NOMO-1 treated with DMSO at 0.1 percent for 48 hours (cell line): ENCODE results near the gene OGFOD1.

Experiments
- DNase-seq: peaks from one replicate; lab custom pipeline; 2025; ENCODE audit not compliant: unreplicated experiment; lab: John Stamatoyannopoulos, UW

OGFOD1 gene

DNA sequence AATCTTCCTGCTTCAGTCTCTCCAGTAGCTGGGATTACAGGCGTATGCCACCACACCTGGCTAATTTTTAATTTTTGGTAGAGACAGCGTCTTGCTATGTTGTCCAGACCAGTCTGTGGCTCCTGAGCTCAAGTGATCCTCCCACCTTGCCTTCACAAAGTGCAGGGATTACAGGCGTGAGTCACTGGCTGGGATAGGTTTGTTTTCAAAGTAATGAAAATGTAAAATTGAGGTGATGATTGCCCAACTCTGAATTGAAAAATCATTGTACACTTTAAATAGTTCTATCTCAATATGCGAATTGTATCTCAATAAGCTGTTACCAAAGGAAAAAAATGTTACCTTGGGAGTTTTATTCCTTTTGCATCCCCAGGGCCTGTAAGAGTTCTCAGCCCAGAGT lies 24.8 kb upstream of the OGFOD1 start:
- no peak for DNase-seq

DNA sequence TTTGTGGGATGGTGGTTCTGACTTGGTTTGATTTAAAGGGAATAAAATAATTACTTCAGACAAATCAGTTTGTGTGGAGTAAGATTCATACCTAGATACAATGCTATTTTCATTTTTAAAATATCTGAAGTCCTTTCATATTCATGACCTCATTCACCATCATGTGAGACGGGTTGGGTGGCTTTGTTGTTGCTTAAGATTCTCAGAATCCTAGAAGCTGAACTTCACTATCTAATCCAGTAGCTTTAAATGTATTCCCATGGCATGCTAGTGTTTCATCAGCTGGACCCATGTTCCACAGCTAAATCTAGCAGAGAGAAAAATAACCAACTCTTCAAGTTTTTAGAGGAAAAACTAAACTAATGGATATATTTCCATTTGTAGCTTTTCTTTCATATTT lies 23.3 kb upstream of the OGFOD1 start:
- DNase-seq, result no peak

DNA sequence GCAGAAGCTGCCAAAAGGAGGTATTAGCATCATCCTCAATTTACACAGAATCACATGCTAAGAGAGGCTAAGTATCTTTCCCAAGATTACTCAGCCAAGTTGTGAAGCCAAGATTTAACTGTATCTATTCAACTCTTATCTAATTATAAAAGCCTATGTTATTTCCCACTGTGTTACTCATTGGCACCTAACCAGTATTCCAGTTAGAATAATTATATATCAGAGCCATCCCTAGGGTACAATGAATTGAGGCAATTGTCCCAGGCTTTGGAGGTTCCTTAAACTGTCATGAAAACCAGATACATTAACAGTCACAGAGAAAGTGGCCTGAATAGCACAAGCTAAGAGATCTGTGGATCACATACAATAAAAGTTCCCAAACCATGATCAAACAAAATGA lies 15.1 kb upstream of the OGFOD1 start:
- DNase-seq, result no peak

DNA sequence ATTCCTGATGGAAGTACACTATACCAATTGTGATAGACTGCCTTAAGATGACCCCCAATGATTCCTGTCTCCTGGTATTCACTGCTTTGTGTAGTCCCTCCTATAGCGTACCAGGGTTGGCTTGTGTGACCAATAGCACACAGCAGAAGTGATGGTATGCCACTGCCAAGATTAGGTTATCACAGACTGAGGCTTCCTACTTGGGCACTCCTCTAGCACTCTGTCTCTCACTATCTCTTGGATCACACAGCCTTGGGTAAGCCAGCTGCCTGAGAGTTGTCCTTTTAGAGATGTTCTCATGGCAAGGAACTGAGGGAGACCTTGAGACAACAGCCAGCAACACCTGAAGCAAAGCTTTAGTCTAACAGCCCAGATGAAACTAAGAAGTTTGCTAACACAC lies 13.3 kb upstream of the OGFOD1 start:
- no peak for DNase-seq

DNA sequence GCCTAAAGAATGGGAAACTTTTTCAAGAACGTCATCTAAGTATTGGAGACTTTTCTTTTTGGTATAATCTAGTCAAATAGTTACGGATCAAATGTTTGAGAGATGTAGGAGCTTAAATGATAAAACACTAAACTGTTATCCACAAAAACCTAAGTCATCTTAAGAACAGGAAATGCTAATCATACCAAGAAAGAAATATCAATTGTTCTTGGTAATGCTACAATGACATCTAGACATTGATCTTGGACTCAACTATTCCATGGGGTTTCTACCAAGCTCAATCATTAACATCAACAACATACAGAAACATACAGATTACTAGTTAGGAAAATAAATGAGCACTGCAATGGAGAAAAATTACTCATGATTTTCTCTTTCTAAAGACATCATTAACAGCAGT lies 4.1 kb upstream of the OGFOD1 start:
- no peak for DNase-seq

DNA sequence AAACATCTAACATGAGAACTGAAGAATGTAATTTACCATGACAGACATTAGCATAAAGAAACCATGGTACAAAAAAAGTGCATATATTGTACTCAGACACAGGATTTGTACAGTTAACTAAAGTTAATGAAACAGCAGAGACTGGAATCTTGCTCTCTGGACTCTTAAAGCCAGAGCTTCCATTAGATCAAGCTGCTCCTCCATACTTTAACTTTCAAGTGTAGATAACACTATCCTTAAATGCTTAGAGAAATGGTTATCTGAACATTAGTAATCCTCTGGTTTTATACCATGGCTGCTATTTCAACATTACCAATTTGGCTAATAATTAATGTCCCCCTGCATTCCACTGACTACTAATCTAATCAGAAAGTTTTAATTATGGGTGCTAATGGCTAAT lies 3.3 kb upstream of the OGFOD1 start:
- no peak for DNase-seq

DNA sequence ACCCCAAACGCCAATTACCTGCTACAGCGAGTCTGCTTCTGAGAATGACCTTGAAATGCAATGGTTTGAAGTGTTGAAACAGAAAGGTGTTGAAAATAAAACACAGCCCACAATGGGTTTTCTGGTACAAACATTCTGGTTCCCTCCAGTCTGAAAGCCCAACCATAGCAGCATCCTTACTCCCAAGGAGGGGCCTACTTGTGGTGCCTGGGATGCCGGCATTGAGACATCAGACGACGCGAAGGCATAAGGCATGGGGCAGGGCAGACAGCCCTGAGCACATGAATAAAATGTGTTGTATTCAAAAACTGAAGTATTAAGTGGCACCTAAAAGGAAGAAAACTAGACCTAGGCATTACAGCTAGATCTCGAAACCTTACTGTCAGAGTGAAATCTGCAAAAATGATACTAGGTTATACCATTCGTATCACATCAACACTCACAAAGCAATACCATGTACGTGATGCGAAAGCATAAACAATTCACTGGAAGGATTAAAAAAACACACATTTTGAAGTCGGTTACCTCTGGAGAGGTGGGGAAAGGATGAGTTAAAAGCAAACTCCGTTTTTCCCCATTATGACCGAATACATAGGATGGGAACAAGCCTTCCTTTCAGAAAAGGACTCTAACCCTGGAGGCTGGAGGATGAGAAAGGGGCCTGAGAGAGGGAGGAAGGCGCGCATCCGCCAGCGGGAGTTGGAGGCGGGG lies 924 bp upstream of the OGFOD1 start:
- no peak for DNase-seq

DNA sequence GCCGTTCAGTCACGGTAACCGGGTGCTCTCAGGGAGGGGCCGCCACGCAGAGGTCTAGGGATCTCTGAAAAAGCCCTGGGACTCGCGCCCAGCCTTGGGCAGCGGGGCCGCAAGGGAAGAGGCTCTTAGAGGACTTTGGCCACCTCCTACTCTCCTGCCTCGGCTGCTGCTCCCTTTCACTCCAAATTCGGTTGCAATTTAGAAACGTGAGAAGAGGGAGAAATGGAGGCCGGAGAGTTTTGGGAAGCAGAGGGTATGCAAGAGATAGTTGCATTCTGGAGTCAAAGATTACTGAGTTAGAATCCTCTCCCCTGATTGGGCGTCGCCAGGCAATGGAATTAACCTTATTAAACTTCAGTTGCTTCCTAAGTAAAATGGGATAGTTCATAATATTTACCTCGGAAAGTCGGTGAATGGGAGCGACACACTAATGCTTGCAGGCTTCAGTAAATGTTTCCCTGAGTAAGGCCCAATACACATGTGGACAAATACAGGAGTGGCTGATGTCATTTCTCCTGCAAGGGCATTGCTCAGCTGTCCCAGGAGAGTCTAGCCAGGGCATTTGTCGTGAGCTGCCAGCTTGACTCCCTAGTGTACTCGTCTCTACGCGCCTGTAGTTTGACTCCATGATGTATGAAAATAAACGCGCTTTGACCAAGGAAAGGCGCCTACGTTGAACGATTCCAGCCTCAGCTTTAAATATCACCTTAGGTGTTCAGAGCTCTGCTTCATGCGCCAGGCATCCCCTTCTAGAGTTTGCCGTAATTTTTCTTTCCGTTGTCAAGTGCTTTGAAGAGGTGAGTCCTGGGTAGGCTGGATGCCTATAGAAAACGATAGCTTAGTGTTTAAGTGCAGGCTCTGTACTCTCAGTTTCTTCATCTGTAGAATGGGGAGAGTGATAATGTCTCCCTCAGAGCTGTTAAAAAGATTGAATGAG lies 667 bp downstream of the OGFOD1 start:
- peak; percentile 67 for DNase-seq

DNA sequence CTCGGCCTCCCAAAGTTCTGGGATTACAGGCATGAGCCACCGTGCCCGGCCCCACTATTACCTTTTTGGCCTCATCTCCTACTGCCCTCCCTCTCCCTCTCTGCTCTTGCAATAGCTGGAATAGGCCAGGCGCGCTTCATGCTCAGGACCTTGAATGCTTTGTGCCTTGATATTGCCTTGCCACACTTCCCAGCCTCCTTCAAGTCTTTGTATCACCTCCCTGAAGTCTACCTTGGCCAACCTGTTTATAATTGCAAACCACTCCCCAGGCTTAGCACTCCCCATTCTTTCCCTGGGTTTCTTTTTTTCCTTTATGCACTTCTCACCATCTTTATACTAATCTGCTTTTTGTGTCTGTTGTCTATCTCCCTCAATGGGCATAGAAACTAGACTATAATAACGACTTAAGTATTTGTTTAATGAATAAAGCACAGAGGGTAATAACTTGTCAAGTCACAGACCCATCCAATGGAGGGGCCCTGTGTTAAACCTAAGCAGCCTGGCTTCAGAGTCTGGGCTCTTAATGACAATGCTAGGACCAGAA lies 6.6 kb downstream of the OGFOD1 start:
- DNase-seq, result no peak

DNA sequence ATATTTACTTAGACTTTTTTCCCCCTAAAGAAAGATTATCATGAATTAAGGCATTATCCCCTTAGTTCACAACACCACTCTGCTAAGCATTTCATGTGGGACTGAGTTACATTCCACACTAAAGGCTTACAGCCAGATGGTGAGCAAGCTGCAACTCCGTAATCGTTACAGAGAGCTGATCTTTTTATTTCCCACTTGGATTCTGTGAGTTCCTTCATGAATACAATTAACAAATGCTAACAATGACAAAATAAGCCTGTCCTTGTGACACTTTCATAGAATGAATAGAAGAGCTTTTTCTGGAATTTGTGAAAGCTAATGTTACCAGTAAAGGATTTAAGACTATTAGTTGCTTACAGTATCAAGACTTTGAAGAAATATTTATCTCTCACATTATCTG lies 8.7 kb downstream of the OGFOD1 start:
- no peak for DNase-seq

DNA sequence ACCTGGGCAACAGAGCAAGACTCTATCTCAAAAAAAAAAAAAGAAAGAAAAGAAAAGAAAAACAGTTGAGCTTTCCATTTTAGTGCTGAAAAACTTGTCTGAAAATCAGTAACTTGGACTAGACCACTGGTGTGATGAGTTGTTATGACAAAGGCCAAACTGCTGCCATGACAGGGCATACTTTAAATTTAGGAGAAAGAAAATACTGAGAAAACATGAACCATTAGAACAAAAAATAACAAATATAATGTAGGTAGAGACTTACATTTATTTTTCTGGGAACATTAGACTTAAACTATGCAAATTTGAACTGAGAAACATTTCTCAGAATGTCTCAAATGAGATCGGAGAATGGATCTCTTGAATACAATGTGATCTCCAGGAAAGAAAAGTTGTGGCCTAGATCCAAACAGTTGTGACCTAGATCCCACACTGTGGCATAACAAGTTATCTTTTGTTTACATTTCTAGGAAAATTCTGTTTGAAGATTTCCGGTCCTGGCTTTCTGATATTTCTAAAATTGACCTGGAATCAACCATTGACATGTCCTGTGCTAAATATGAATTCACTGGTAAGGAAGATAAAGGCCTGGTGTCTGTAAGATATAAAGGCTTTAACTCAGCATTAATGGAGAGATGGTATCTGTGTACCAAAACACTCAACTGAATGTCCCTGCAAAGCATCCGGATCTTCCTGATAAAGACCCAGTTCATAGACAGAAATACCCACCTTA lies 10.9 kb downstream of the OGFOD1 start:
- DNase-seq, result no peak

DNA sequence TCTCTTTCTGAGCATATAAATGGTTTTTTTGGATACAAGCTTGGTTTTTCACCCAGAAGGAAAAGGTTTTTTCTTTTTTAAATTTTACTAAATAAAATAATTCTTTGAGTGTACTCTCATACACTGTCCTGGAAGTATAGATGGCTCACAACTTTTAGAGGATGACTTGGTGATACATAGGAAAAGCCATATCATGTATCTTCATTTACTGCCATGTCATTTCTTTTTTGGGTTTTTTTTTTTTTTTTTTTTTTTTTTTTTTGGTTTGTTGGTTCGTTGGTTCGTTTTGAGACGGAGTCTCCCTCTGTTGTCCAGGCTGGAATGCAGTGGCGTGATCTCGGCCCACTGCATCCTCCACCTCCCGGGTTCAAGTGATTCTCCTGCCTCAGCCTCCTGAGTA lies 11.8 kb downstream of the OGFOD1 start:
- no peak for DNase-seq

DNA sequence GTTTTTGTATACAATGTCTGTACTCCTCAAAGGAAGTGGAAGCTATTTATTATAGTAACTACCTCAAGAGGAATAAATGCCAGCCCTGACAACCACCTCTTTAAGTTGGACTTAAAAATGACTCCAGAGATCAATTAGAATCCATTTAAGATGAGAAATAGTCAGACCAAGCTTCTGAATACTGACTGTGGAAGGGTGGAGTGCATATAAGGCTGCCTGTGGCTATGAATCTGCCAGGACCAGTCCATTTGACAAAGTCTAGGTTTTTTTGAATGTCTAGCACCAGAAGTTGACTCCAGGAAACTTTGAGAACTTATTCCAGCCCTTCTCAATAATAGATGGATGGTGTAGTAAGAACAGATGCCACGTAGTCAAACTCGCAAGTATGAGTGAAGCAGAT lies 15.0 kb downstream of the OGFOD1 start:
- DNase-seq, result no peak

DNA sequence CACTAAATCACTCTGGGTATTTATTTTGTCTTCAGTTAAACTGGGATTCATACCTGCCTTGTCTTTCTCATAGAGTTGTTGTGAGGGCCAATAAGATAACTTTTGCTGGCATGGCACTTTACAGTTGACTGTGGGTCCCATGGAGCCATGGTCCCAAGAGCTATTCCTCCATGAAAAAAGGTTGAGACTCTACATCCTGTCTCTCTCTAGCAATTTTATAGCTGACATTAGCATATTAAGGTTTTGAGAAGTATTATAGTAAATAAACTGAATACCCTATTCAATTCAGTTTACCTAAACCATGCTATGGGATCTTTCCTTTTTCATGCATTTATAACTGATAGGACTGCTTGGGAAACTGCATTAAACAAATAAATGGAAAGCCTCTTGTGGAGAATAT lies 17.4 kb downstream of the OGFOD1 start:
- no peak for DNase-seq

DNA sequence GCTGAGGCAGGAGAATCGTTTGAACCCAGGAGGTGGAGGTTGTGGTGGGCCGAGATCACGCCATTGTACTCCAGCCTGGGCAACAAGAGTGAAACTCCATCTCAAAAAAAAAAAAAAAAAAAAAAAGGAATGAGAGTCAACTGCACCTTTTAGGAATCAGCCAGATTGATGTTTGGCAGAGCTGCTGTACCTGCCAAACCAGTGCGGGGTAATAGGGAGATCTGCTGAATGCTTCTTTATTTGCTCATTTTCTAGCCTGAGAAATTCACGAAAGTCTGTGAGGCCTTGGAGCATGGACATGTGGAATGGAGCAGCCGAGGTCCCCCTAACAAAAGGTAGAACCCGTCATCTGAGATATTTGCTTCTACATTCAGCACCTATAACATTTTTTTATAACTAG lies 18.4 kb downstream of the OGFOD1 start:
- DNase-seq, result no peak

DNA sequence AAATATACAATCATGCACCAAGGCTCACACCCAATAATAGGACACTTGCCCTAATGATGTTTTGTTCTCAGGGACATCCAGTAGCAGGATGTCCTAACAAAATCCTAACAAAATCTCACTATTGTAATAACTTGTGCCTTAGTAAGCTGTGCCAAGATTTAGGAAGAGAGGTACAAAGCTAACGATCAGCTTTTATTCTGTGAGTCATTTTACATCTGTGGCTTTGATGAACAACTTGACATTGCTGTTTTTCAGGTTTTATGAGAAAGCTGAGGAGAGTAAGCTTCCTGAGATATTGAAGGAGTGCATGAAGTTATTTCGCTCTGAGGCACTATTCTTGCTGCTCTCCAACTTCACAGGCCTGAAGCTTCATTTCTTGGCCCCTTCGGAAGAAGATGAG lies 18.9 kb downstream of the OGFOD1 start:
- no peak for DNase-seq

DNA sequence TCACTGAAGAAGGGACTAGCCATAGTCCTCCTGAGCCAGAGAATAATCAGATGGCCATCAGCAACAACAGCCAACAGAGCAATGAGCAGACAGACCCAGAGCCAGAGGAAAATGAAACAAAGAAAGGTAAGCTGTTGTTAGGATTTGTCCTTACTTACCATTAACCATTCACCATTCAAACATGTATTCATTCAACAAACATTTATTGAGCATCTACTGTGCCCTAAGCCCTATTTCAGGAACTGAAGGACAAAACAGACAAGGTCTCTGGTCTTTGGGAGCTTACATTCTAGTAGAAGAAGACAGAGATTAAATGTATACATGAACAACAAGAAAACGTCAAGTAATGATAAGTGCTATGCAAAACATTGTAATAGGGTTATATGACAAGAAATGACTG lies 19.3 kb downstream of the OGFOD1 start:
- no peak for DNase-seq

DNA sequence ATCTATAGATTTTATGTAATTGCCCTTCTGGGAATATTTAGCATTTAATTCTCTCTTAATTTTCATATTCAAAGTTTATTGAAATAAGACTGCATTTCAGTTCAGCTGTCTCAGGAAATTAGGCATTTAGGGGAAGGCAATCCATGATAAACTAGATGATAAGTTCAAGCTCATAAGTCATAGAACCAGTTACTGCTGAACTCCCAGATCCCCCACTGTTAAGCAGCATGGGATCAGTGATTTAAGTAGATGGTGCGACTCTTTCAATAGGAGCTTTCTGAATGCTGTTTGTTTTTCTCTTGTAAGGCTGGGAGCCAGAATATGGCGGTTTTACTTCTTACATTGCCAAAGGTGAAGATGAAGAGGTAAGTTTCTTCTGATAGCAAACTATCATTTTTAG lies 23.8 kb downstream of the OGFOD1 start:
- DNase-seq, result no peak

DNA sequence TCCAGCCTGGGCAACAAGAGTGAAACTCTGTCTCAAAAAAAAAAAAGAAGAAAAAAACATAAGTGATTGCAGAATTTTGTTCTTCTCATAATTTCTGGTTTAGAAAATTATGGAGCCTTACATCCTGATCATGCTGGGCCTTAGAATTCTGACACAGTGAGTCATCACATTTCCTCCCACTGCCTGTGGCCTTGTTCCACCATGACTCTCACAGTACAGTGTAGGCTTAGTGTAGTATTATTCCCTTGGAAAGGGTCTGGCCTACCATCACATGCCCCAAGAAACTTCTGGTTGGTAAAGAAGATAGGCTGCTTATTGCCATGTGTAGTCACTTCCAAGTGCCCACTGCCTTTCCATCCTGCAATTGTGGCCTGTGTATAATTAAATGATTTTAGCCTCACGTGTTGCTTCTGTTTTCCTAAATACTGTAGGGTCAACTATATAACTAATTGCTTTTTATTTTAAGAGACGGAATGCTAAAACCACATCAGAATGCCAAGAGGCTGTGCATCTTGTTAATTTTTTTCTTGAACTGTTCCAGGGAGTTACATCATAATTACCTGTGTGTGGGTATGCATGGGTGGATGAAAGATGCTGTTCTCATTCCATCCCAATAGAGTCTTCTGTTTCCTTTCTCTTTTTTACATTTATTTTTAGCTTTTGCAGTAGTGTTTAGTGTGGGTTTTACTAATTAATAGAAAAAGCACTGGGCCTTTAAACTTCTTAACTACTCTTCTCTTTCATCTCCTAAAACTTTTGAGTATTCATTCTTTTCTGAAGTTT lies 25.9 kb downstream of the OGFOD1 start:
- peak; percentile 24 for DNase-seq

DNA sequence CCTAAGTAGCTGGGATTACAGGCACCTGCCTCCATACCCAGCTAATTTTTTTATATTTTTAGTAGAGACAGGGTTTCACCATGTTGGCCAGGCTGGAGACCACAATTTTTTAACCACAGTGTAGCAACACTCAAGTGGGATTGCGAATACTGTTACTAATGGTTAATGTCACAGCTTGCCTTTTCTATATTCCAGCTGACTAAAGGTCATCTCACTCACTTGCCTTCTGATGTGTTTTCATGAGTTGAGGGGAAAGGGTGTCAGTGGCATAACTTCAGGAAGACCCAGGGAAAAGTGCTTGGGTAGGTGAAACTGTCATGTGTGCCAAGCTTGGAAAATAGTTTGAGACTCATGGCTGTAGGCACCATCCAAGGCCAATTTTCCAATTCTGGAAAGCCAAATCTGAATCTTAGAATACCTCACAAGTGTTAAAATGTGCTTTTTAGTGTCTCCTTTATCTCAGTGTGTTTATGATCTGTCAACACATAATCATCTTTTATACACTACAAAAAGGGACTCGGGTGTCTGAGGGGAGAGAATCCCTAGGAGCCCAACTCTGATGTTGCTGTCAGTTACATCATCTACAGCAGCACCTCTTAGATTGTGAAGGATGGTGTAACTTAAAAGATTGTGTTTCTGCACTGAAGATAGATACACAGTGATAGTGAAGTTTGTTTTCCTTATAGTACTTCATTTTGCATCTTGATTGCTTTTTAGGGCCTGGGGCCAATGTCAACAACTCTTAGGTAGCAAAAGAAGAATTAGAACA lies 27.1 kb downstream of the OGFOD1 start:
- peak; percentile 15 for DNase-seq
